Liver (tissue), 9 donors: ENCODE measurements around the gene SETD7. TPM values are rescaled to one million over a fixed set of nuclear protein-coding genes. Genes with fewer than 3 reads are reported as not detected.

Source experiments
- DNase-seq: peaks from one replicate; pipeline ENCODE4 v3.0.0-alpha.2; 2017; ENCODE audit warnings: low spot score
- H3K27ac ChIP-seq, 2 donors: one replicate each; pipeline ENCODE4 v1.7.0; 2013; ENCODE audit warnings: inconsistent platforms in 2 of 2, low read length in 2 of 2, control low read depth in 1 of 2, low read depth in 1 of 2, mild to moderate bottlenecking in 1 of 2
- H3K27me3 ChIP-seq, 4 donors: one replicate each; pipeline versions ENCODE4 v1.6.1 to v1.7.0; 2013; ENCODE audit warnings: low read length in 3 of 4, inconsistent platforms in 1 of 4, mild to moderate bottlenecking in 1 of 4, moderate library complexity in 1 of 4; ENCODE audit not compliant: control insufficient read depth in 4 of 4, insufficient read depth in 4 of 4
- H3K36me3 ChIP-seq, 4 donors: one replicate each; pipeline versions ENCODE4 v1.6.1 to v1.7.0; 2013; ENCODE audit warnings: low read length in 3 of 4, mild to moderate bottlenecking in 3 of 4, low read depth in 1 of 4, moderate library complexity in 1 of 4; ENCODE audit not compliant: control insufficient read depth in 4 of 4, insufficient read depth in 3 of 4
- H3K4me1 ChIP-seq, 4 donors: one replicate each; pipeline versions ENCODE4 v1.6.1 to v1.7.0; 2013; ENCODE audit warnings: low read length in 3 of 4, mild to moderate bottlenecking in 3 of 4, moderate library complexity in 1 of 4; ENCODE audit not compliant: control insufficient read depth in 4 of 4, insufficient read depth in 4 of 4
- H3K4me3 ChIP-seq, 3 donors: one replicate each; pipeline versions ENCODE4 v1.6.1 to v1.7.0; 2013; ENCODE audit warnings: low read length in 3 of 3, control low read depth in 1 of 3, low read depth in 1 of 3, mild to moderate bottlenecking in 1 of 3
- H3K9ac ChIP-seq, 2 donors: one replicate each; pipeline ENCODE4 v1.7.0; 2013; ENCODE audit warnings: low read length in 2 of 2, mild to moderate bottlenecking in 2 of 2, moderate library complexity in 2 of 2, control low read depth in 1 of 2, low read depth in 1 of 2
- H3K9me3 ChIP-seq, 4 donors: one replicate each; pipeline versions ENCODE4 v1.6.1 to v1.7.0; 2013; ENCODE audit warnings: low read length in 3 of 4; ENCODE audit not compliant: control insufficient read depth in 4 of 4
- ATF3 ChIP-seq: IDR thresholded peaks from 2 replicates; pipeline ENCODE4 v1.6.1; 2016; ENCODE audit warnings: antibody characterized with exemption
- FOXA1 ChIP-seq: IDR thresholded peaks from 2 replicates; pipeline ENCODE4 v1.6.1; 2016; ENCODE audit warnings: antibody characterized with exemption
- FOXA2 ChIP-seq: IDR thresholded peaks from 2 replicates; pipeline ENCODE4 v1.6.1; 2016; ENCODE audit warnings: antibody characterized with exemption
- GABPA ChIP-seq, 2 donors: IDR thresholded peaks in 1 of 2; conservative IDR thresholded peaks in 1 of 2; 2 replicates each; pipeline ENCODE4 v1.6.1; 2016; ENCODE audit warnings: antibody characterized with exemption in 2 of 2, mild to moderate bottlenecking in 1 of 2, moderate library complexity in 1 of 2
- HNF4A ChIP-seq, 2 donors: conservative IDR thresholded peaks; 2 replicates each; pipeline ENCODE4 v1.6.1; 2016; ENCODE audit warnings: antibody characterized with exemption in 2 of 2, mild to moderate bottlenecking in 2 of 2
- HNF4G ChIP-seq: IDR thresholded peaks from 2 replicates; pipeline ENCODE4 v1.6.1; 2016; ENCODE audit warnings: antibody characterized with exemption
- MAX ChIP-seq: IDR thresholded peaks from 2 replicates; pipeline ENCODE4 v1.6.1; 2016; ENCODE audit warnings: antibody characterized with exemption
- NR2F2 ChIP-seq: IDR thresholded peaks from 2 replicates; pipeline ENCODE4 v1.6.1; 2016; ENCODE audit warnings: antibody characterized with exemption
- RAD21 ChIP-seq, 2 donors: IDR thresholded peaks; 2 replicates each; pipeline ENCODE4 v1.6.1; 2016; ENCODE audit warnings: antibody characterized with exemption in 2 of 2, mild to moderate bottlenecking in 2 of 2
- REST ChIP-seq: IDR thresholded peaks from 2 replicates; pipeline ENCODE4 v1.6.1; 2016; ENCODE audit warnings: antibody characterized with exemption, mild to moderate bottlenecking
- RXRA ChIP-seq, 2 donors: IDR thresholded peaks; 2 replicates each; pipeline ENCODE4 v1.6.1; 2017 to 2018; ENCODE audit warnings: antibody characterized with exemption in 2 of 2, mild to moderate bottlenecking in 1 of 2
- SP1 ChIP-seq: IDR thresholded peaks from 2 replicates; pipeline ENCODE4 v1.6.1; 2018; ENCODE audit warnings: antibody characterized with exemption, mild to moderate bottlenecking
- TAF1 ChIP-seq: conservative IDR thresholded peaks from 2 replicates; pipeline ENCODE4 v1.6.1; 2016; ENCODE audit warnings: antibody characterized with exemption, mild to moderate bottlenecking
- YY1 ChIP-seq: IDR thresholded peaks from 2 replicates; pipeline ENCODE4 v1.6.1; 2016; ENCODE audit warnings: antibody characterized with exemption, mild to moderate bottlenecking
- ZBTB33 ChIP-seq: IDR thresholded peaks from 2 replicates; pipeline ENCODE4 v1.6.1; 2016; ENCODE audit warnings: antibody characterized with exemption
- WGBS: extraction: QIAGEN DNeasy Blood & Tissue Kit; methylation state at CpG from one replicate; pipeline ENCODE4 v1.1.7; 2013; 5-methylcytosine and 5-hydroxymethylcytosine counted together
- polyA plus RNA-seq, 2 donors: library from polyadenylated mRNA; stranded (reverse) in 1 of 2; unstranded in 1 of 2; fragments of 200-250 nt in 1 of 2; fragments of >200 nt in 1 of 2; fragmentation: Nextera tagmentation in 1 of 2; extraction: Ambion mirVana in 1 of 2; gene quantifications; one replicate each; pipeline versions ENCODE4 v1.2.1 to v1.2.3, GENCODE V29; 2013 to 2015
- total RNA-seq, 2 donors: library from RNA; depleted of rRNA; stranded (reverse); fragments of >200 nt; gene quantifications; one replicate each; pipeline ENCODE4 v1.2.3, GENCODE V29; 2014
- donor health status: healthy.
- donor health status: healthy.
- donor health status: healthy.
- donor health status: healthy.
- donor health status: healthy.

SETD7 gene
- total and polyA plus RNA-seq, 4 donors = 12.9 to 81.7 (median 18.0) TPM

- no peak for TF ChIP-seq RXRA (IDR thresholded peaks at IDR 0.05)
- no peak for TF ChIP-seq GABPA (IDR thresholded peaks at IDR 0.05 in 1 of 2, conservative IDR thresholded peaks at IDR 0.05 in 1 of 2)
- Histone ChIP-seq H3K4me3 (no peak overlapping the region), H3K9me3 (no peaks in the 10 kb centered on the region), H3K27me3 (no peaks in the 10 kb centered on the region), H3K4me1 (peaks cover 6 to 21% (median 10%) of the 10 kb centered on the region in 4 donors), H3K36me3 (peaks cover 0 to 3% (median 0%) of the 10 kb centered on the region in 4 donors), H3K27ac (no peak overlapping the region), H3K9ac (no peak overlapping the region)
- WGBS = 77% methylated on average over 3 of the region's 3 CpGs
- DNase-seq = no peak
These were observed 54.9 kb downstream of the SETD7 start for GRCh38 chr4:139501117-139501516.

GRCh38 chr4:139499186-139499585 is 56.8 kb downstream of the SETD7 start:
- 86% methylated on average over 4 of the region's 4 CpGs for WGBS

GRCh38 chr4:139493176-139493575 is 62.8 kb downstream of the SETD7 start:
- Histone ChIP-seq H3K9ac (no peak overlapping the region), H3K27me3 (no peaks in the 10 kb centered on the region), H3K27ac (no peak overlapping the region), H3K4me3 (no peak overlapping the region), H3K36me3 (no peaks in the 10 kb centered on the region), H3K4me1 (peaks cover under 1 to 31% (median 24%) of the 10 kb centered on the region in 4 donors), H3K9me3 (no peaks in the 10 kb centered on the region)
- 47% methylated on average over 4 of the region's 4 CpGs for whole genome bisulfite sequencing
- no peak for DNase-seq
- no peak for TF ChIP-seq FOXA1
- peak in 1 of 2 donors; percentile 18 for TF ChIP-seq RXRA (IDR thresholded peaks at IDR 0.05)
- no peak for TF ChIP-seq SP1
- TF ChIP-seq HNF4G = no peak
- TF ChIP-seq ZBTB33 = no peak
- peak in 1 of 2 donors; percentile 18 for TF ChIP-seq HNF4A (conservative IDR thresholded peaks at IDR 0.05)
- TF ChIP-seq RAD21 (IDR thresholded peaks at IDR 0.05) = no peak
- TF ChIP-seq MAX = no peak
- TF ChIP-seq YY1 = no peak
- TF ChIP-seq FOXA2 = peak; percentile 38
- TF ChIP-seq NR2F2 = no peak

More at GRCh38 chr4:139499186-139499585, 56.8 kb downstream of the SETD7 start:
- no peaks in the 10 kb centered on the region for H3K9me3 ChIP-seq
- TF ChIP-seq MAX (no peak), HNF4G (no peak), FOXA1 (no peak), REST (no peak), RAD21 (IDR thresholded peaks at IDR 0.05) (no peak), FOXA2 (no peak), HNF4A (conservative IDR thresholded peaks at IDR 0.05) (no peak), RXRA (IDR thresholded peaks at IDR 0.05) (no peak), SP1 (no peak), NR2F2 (no peak), ATF3 (no peak), YY1 (no peak), TAF1 (no peak)
- H3K9ac ChIP-seq = no peak overlapping the region
- H3K36me3 ChIP-seq = no peaks in the 10 kb centered on the region
- no peak for DNase-seq
- H3K4me1 ChIP-seq = peaks cover 6 to 32% (median 19%) of the 10 kb centered on the region in 4 donors
- no peaks in the 10 kb centered on the region for H3K27me3 ChIP-seq
- H3K4me3 ChIP-seq = no peak overlapping the region
- peak overlapping the region; percentile 6 to 95 for H3K27ac ChIP-seq
